Activated CD4-positive, alpha-beta T cell treated with anti-CD3 and anti-CD28 coated beads for 24 hours (primary cell): ENCODE measurements around the gene PTCH1.

Experiments
- DNase-seq, 2 donors: peaks; one replicate each; pipeline ENCODE4 v3.0.0-alpha.2; 2020; ENCODE audit warnings: low read depth in 2 of 2

PTCH1 gene

DNA sequence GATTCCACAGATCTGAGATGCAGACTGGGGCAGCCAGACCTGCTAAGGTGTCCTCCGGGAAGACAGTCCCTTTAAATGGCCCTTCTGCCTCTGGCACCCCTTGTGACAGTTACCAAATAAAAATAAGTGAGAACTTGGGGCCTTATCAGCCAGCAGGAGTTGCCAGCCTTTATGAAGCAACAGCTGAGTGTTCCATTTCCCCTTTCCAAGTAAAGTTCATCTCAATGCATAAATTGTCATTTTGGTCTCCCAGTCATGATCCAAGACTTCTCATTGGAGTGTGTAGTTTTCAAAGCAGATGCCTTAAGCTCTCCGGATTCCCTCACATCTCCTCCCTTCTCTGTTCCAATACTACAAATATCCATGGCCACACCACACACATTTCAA, 4.1 kb downstream of the PTCH1 start:
- no peak for DNase-seq

DNA sequence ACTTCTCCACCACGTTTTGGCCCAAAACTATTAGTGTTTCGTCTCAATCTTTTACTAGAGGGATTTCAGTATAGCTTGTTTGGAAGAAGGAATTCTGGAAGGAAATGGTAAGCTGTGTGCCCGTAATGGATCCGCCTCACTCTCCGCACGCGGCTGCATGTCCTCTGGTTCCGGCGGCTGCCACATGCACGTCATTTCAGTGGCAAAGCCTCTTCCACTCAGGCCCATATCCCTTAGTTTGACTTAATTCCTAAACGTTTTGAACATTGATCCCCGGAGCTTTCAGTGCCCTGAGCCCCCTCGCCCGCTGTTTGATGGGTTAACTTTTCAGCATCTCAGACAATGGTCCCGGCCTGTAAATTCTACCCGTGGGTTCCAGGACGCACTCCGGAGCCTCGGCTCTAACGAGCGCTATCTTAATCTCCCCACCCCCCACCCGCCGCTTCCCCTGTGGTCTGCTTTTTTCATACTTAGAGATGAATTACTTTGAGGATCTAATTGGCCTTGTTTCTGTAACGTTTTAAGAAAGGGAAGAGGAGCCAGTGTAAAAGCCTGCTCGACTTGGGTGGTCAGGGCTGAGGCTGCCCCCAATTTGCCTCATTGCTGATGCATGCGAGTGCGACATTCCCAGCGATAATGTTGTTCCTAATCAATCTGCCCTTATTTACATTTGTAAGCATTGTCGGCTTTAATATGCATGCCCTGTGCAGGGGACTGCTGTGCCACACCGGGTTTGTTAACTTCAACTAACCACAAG, 4.6 kb downstream of the PTCH1 start:
- no peak for DNase-seq

DNA sequence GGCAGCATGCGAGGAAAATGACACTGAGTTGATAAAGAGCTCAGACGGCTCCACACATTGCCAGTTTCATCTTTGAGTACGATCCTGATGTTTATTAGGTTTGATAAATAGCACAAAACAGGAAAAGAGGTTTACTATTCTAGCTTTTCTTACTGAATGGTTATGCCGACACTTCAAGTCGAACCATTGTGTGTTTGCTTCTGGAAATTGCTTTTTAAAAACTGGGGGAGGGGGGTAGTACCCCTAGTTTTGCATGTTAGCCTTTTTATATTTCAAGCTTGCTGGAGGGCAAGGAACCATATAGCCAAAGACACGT, 5.2 kb downstream of the PTCH1 start:
- no peak for DNase-seq

DNA sequence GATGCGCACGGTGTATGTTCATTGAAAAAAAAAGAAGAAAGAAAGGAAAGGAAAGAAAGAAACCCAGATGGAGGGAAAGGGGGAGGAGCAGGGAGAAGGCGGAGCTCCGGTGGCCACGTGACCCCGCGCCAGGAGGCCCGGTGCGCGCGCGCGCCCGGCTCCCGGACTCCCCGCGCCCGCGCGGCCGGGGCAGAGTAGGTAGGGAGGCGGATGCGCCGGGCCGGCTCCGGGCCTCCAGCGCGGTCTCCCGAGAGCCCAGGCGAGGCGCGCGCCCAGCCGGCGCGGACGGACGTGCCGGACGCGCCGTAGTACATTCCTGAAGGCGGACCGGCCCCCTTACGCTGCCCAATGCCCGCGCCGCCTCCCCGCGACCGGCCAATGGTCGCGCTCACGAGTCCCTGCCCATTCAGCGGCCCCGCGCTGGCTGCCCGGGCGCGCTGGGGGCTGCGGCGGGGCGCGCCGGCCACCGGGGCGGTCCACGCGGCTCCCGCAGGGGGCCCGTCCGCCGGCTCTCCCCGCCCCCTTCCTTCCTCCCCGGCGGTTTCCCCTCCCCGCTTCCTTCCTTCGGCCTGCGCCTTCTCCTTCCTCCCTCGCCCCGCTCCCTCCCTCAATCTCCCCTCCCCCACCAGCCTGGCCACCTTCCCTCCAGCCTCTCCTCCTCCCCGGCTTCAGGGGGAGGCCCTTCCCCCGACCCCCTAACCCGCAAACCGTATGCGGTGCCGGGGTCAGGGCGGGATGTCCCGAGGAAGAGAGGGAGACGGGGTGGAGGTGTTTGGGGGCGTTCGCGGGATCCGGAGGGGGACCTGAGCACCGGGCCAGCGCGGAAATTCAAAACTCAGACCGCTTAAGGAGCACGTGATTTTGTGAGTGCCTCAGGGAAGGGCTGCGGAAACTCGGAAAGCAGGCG, 5.8 kb downstream of the PTCH1 start:
- peak; percentile 73 to 81 for DNase-seq

DNA sequence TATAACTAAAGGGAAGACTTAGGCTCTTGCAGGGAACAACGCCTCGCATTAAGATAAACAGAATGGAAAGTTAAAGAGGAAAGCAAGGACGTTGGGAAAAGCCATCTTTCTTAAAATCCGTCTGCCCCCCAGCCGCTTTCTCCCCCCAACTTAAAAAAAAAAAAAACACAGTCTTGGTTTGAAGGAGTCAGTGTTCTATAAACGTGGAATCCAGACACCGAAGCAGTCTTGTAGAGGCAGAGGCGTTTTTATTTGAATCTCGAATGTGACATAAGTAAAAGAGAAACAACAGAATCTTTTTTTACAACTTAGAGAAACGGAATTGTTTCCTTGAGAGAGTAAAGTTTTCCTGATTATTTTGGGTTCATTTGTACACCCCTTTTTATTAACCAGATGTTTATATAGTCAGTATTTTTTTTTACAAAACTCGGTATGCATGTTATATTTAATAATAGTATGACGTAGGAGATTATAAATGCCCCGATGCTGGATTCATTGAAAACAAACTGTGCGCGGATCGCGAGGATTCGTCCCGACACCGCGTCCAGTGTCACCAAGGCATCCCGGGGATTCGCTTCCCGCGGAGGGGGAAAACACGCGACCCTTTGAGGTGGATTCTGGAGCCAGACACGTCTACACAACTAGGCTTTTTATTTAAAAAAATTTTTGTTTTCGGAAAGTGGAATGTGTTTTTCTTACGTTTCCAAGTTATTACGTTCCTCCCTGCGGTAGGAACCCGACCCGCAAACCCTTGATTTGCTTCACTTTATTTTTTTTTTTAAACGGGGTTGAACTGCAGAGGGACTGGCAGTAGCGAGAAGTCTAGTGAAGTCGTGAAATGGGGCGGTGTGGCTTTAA, 6.7 kb downstream of the PTCH1 start:
- DNase-seq, result no peak

DNA sequence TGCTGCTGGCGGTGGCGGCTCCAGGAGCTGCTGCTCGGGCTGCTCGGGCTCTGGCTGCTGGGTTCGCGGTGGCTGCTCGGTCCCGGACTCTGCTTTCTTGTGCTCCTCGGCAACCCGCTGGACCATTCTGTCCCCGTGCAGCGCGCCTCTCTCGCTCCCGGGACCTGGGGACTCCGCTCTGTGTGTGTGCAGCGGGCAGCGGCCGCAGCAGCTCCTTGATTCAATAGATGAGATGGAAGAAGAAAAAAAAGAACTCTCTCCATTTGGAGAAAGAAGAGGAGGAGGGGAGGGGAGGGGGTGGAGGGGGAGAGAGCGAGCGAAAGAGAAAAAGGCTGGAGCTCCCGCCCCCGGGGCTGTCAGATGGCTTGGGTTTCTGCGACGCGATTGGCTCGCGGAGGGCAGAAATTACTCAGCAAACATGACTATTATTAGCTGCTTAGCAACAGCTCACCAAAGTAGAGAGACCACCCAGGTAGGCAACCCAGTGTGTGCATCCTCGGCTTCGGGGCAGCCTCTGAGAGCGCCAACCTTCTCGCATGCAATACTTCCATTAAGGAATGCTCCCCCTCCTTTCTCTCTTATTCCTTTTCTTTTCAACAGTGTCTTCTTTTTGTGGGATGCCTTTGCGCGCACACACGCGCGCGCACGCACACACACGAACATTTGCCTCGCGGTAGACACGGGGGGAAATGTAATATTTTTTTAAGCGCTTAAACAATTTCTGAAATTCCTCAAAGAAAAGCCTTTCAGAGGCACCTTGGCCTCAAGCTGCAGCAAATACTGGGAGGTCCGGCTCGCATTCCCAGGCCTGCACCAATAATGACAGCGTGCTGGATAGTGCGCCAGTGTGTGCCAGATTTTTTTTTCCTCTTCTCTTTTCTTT, 7.6 kb downstream of the PTCH1 start:
- peak in 1 of 2 donors; percentile 44 for DNase-seq

DNA sequence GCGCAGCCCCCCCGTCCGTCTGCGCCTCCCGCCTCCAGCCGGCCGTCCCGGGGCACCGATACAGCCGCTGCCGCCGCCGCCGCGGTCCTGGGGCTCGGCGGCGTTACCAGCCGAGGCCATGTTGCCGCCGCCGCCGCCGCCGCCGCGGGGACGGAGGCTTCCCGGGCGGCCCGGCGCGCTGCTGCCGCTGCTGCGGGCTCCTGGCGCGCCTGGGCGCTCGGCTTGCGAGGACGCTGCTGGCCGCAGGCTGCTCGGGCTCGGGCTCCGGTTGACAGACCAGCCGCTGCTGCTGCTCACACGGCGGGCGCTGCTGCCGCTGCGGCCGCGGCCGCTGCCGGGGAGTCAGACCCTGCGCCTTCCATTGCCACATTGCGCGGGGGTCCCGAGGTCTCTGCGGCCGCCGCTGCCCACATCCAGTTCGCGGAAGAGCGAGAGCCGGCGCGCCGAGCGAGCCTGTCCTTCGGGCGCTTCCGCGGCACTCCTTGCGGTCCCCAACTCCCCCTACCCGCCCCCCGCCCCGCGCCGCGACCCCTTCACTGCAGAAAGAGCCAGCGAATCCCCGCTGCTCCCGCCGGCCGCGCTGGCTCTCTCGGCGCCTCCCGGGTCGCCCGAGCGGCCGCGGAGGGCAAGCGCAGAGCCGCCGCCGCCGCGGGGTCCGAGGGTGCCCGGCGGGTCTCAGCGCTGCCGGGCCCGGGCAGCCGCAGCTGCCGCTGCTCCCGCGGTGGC, 8.4 kb downstream of the PTCH1 start:
- no peak for DNase-seq

DNA sequence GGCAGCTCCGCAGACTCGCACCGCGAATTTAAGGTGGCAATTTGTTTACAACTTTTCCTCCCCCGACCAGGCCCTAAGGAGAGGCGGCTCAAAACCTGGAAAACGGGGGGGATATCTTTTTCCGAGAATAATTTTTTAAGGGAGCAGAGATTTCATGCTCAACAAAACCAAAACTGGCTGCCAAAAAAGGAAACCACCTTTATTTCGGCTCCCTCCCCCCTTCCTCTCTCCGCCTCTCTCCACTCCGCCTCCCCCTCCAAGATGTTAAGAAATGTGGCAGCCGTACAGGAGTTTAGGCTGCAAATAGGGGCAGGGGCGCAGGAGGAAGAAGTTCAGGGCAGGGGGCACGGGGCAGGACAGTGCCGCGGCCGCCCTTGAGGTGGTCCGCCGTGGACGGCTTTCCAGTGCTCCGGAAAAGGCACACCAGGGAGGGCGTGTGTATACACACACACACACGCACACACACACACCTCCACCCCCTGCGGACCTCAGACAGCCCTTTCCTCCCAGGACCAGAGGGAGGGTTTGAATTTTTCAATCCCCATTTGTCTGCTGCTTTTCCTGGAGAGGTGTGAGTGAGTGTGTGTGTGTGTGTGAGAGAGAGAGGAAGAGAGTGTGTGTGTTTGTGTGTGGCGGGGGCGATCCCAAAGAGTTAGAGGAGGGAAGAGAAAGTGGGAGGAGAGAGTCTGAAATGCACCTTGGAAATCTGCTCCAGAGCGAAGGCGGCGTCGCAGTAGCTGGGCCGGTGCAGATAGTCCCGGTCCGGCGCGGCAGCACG, 9.1 kb downstream of the PTCH1 start:
- no peak for DNase-seq

DNA sequence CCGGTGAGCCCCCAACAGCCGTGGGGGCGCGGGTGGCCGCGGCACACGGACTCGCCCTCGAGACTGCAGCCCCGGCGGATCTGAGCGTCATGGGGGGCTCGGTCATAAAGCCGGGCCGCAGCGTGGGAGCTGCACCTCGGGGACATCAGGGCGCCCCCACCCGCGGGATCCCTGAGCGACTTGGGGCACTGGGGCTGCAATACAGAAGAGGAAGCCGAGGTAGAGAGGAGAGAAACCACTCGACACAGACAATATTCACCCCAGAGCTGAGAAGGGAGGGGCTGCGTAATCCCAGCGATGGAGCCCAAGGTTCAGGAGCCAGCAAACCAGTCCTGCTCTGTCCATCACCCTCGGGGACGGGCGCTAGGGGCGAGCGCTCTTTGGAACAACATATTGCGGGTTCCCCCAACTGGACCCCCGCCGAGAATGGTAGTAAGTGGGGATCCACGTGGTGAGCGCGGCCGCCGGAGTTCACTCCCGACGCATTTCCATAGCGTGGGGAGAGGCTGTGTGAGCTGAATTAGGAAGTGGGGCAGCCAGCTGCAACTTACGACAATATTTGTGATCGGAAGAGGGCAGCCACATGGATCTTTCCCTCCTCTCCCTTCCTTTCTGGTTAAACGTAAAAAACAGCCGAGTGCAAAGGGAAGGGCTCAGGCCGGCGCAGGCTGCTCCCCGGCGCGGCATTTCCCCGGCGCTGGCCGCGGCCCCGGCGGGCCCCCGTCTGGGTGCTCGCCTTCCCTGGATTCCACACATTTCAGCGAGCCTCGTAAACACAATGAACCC, 9.9 kb downstream of the PTCH1 start:
- no peak for DNase-seq

DNA sequence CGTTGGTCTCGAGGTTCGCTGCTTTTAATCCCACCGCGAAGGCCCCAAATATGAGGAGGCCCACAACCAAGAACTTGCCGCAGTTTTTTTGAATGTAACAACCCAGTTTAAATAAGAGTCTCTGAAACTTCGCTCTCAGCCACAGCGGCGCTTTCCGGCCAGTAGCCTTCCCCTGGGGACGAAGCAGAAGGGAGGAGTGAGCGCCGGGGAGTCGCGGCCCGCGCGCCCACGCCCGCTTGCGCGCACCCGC, 10.4 kb downstream of the PTCH1 start:
- DNase-seq, result no peak

DNA sequence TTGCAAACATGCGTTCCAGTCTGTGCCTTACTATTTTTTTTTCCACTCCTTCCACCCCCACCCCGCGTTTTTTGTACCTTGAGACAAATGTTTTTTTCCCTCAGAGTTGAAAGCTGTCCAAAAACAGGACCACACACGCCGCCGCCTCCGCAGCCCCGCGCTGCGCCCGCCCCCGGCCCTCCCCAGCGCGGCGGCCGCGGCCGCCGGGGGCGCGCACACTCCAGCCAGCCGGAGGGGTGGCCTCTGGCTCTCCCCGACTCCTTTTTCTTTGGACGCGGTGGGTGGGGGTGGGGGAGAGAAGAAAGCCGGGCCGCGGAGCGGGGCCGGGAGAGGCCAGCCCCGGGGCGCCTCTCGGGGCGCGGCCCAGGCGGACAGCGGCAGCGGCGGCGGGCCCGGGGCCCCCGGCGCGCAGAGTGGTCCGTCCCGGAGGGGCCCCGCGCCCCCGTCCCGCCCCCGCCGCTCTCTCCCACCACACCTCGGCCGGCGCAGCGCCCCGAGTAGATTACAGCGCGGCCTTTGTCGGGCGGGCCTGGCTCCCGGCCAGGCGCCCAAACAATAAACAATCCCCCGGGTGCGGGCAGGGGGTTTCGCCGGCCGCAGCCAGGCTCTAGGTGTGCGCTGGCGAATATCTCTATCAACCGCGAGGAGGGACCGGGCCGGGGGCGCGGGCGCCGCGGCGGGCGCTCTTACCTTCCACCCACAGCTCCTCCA, 10.9 kb downstream of the PTCH1 start:
- DNase-seq, result no peak

DNA sequence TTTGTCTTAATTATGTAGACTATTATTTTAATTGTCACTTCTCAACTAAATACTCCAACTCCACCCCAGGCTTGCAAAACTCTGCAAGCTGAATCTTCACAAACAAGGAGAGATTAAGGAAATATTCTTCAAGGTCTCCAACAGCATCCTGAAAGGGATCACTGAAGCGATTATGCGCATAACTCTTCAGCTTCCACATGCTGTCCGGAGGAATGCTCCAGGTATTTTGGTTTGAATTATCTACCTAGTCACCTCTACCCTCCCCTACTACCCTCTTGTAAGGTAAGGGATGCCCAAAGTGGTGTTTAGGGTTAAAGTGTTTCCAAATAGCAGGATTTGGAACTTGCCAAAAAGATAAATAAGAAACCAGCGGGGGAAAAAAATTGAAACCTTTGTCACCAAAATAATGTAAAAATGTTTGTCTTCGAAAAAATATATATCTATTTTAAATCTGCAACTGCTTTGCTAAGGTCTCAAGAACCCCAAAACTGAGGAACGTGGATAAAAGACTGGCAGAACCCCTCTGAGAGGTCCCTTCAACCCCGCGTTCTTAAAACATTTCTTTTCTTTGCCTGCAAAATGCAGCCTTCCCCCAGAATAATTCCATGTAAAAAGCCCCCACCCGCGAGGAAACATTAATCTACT, 11.6 kb downstream of the PTCH1 start:
- no peak for DNase-seq

DNA sequence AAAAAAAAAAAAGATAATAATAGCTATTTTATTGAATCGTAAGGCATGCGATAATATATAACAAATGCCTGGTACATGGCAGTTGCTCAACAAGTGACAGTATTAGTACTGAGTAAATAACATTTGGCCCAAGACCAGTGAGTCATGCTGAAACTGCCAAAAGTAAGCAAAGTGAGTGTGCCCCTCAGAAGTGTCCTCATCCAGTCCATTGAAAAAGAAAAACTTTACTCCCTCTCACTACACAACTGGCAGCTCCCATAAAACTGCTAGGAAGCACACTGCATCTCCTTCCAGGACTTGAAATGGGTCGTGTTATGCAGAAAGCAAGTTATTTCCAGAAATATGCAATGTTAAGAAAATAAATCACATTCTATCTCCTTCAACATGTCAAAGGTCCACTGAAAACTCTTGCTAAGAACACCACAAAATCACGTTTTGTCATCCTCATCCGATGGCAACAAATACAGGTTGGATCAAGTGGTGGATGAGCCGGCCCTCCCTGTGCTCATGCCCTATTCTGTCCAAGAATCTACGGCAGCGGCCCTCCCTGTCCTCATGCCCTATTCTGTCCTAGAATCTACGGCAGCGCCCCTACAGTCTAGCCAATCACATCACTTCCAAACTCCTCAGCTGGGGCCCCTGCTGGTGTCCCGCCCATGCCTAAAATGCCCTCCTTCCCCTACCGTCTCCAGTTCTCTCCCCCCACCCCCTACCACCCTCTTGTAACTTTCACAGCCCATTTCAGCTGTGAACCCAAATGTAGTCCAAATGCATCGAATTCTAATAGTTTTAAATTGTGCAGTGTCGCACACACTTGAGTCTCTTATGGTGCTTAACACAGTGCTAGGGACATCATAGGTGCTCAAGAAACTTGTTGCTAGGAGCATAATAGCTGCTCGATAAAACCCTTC, 12.5 kb downstream of the PTCH1 start:
- DNase-seq, result no peak

DNA sequence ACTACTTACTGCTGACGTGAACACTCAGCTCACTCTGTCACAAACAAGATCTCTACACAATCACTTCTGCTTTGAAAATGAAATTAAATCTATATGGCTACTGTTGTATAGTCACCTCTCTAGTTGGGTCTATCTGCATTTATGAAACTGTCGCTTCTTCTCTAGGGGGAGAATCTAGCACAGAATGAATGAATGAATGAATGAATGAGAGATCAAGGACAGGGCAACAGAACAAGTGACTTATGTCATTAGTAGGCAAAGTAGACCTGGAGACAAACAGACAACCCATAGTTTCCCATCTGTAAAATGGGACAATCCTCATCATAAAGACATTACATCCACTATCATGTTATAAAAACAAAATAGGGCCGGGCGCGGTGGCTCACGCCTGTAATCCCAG, 13.4 kb downstream of the PTCH1 start:
- DNase-seq, result no peak

DNA sequence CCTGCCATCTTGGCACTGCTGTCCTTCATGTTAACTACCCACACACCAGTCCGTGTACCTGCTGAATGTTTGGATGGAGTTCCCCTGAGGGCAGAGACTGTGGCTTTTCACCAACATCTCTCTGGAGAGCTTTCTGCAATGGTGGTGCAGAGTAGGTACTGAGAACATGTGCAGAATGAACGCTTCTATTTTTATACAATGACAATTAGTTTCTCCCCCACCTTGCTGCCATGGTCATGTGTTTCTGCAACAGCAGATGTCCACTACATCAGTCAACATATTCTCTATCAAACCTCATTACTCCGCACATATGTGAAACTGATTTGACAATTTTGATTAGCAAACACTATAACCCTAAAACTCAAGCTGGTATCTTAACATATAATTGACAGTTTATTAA, 14.5 kb downstream of the PTCH1 start:
- DNase-seq, result no peak

DNA sequence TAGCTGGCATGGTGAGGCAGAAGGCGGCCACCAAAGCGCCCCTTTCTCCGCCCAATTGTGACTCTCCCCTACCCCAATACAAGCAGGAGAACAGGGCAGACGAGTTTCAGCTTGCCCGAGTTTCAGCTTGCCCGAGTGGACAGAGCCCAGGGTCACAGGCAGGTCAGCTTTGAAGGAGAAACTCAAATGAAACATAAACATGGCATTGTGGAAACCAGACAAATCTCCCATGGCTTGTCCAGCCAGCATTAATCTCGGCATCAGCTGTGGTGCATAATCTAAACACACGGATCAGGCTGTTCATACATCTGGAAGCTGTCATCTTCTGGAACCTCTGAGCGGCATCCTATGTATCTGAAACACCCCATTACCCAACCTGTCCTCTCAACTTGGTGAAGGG, 16.9 kb downstream of the PTCH1 start:
- DNase-seq, result no peak

DNA sequence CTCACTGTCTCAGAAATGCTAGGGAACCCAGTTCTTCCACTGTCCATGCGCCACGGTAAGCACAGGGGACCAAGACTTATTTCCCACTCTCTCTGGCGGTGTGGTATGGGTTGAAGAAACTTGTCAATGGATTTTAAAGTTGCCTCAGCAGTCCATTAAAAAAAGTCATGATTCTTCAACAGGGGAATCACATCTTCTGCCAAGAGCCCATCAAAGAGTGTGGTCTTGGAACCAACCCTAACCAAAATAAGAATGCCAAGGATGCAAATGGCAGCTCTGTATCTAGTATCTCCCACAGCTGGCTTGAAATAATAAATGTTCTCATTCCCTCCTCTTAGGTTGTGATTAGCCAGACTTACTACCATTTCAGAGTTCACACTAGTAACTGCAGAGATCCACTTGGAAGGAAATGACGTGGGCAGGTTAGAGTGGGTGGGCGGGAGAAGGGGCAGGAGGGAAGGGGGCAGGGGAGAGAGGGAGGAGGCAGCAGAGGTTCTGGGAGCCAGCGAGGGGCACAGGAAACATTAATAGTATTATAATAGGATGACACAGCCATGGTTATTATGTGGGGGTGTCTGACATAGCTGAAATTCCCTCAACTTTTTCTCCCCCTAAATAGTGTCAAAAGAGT, 17.6 kb downstream of the PTCH1 start:
- DNase-seq, result no peak
